Transverse colon (tissue), 4 donors: ENCODE measurements around the gene ALDH1A2. TPM values are rescaled to one million over a fixed set of nuclear protein-coding genes. Genes with fewer than 3 reads are reported as not detected.

Experiments used
- DNase-seq: peaks from one replicate; pipeline ENCODE4 v3.0.0-alpha.2; 2019
- H3K27ac ChIP-seq, 4 donors: fragments of 200-600 bp; sonication (generic); 2 replicates each; pipeline ENCODE4 v1.5.1; 2016 to 2018; ENCODE audit warnings: inconsistent platforms in 4 of 4
- H3K27me3 ChIP-seq: fragments of 200-600 bp; sonication (generic); 2 replicates; pipeline ENCODE4 v1.5.1; 2017; ENCODE audit warnings: inconsistent platforms
- H3K36me3 ChIP-seq, 4 donors: fragments of 200-600 bp; sonication (generic); 2 replicates each; pipeline ENCODE4 v1.5.1; 2017 to 2019; ENCODE audit warnings: inconsistent platforms in 4 of 4
- H3K4me1 ChIP-seq, 4 donors: fragments of 200-600 bp; sonication (generic); 2 replicates each; pipeline ENCODE4 v1.5.1; 2017 to 2020; ENCODE audit warnings: inconsistent platforms in 4 of 4
- H3K4me3 ChIP-seq, 4 donors: fragments of 200-600 bp; sonication (generic); 1 replicate in 1 of 4; 2 replicates in 3 of 4; pipeline versions ENCODE4 v1.5.1 to v1.6.1; 2017 to 2019; ENCODE audit warnings: inconsistent platforms in 4 of 4
- H3K9me3 ChIP-seq, 2 donors: fragments of 200-600 bp; sonication (generic); 2 replicates each; pipeline ENCODE4 v1.5.1; 2017 to 2019; ENCODE audit warnings: inconsistent platforms in 2 of 2
- EP300 ChIP-seq: sonication (generic); formaldehyde crosslinking; IDR thresholded peaks from one replicate; pipeline ENCODE4 v1.6.1; 2017; ENCODE audit warnings: antibody characterized with exemption, low read depth
- POLR2A ChIP-seq: fragments of 450-650 bp; IDR thresholded peaks from one replicate; pipeline ENCODE4 v1.6.1; 2016; ENCODE audit warnings: antibody characterized with exemption, mild to moderate bottlenecking, moderate library complexity
- POLR2AphosphoS5 ChIP-seq, 3 donors: sonication (generic); formaldehyde crosslinking; IDR thresholded peaks; one replicate each; pipeline ENCODE4 v1.6.1; 2016; ENCODE audit warnings: antibody characterized with exemption in 3 of 3
- WGBS, 2 donors: methylation state at CpG; one replicate each; pipeline ENCODE4 v1.1.5; 2018; ENCODE audit warnings: low coverage in 1 of 2; 5-methylcytosine and 5-hydroxymethylcytosine counted together
- in situ Hi-C, 4 donors: fragments of 200-750 bp; cut with MboI; loops; one replicate each; pipeline versions ENCODE4 v1.15.0 to v1.15.1; 2017; ENCODE audit warnings: low sequenced_read_pairs in 3 of 4, low pct_ligation_motif_present in 1 of 4, low pct_unique_long_range_greater_than_20kb in 1 of 4
- intact Hi-C: fragments of 100-400 bp; cut with DNase I; formaldehyde crosslinking; loops from one replicate; pipeline ENCODE4 v1.15.1; 2023; ENCODE audit warnings: low total_unique reads
- total RNA-seq, 4 donors: library from RNA; depleted of rRNA; stranded (reverse); fragments of >200 nt; gene quantifications; one replicate each; pipeline ENCODE4 v1.1.0, GENCODE V29; 2016
- TF ChIP-seq, protein P1 (sequence below), 5 experiments: fragments of 200-600 bp in 3 of 5; fragments of 450-650 bp in 2 of 5; sonication (generic) in 3 of 5; IDR thresholded peaks; 1 replicate in 2 of 5; 2 replicates in 3 of 5; pipeline ENCODE4 v1.5.1; 2016 to 2017; ENCODE audit warnings: antibody characterized with exemption in 5 of 5, inconsistent platforms in 3 of 5, mild to moderate bottlenecking in 2 of 5, moderate library complexity in 1 of 5

The ALDH1A2 gene
- total RNA-seq, 4 donors from 2014 or later = 0.68 to 4.9 (median 1.7) TPM; not detected in 1

GRCh38 chr15:58063614-58064013 lies 1.9 kb downstream of the ALDH1A2 start:
- peaks cover 92% of the 10 kb centered on the region for H3K27me3 ChIP-seq
- peaks cover 3 to 18% (median 13%) of the 10 kb centered on the region in 4 donors for H3K4me1 ChIP-seq
- no peak overlapping the region for H3K27ac ChIP-seq
- DNase-seq = no peak
- H3K4me3 ChIP-seq = no peak overlapping the region
- H3K9me3 ChIP-seq = no peaks in the 10 kb centered on the region
- intact Hi-C loops (loop anchor here (10.0 kb wide), 1 partner anchor 199 kb away; no protein-coding TSS in a partner anchor), in situ Hi-C loops (loop anchor here (5.0 to 25.0 kb wide), 5 partner anchors 101 to 426 kb away; no protein-coding TSS in a partner anchor)
- TF ChIP-seq POLR2A = no peak
- TF ChIP-seq, protein P1, sequence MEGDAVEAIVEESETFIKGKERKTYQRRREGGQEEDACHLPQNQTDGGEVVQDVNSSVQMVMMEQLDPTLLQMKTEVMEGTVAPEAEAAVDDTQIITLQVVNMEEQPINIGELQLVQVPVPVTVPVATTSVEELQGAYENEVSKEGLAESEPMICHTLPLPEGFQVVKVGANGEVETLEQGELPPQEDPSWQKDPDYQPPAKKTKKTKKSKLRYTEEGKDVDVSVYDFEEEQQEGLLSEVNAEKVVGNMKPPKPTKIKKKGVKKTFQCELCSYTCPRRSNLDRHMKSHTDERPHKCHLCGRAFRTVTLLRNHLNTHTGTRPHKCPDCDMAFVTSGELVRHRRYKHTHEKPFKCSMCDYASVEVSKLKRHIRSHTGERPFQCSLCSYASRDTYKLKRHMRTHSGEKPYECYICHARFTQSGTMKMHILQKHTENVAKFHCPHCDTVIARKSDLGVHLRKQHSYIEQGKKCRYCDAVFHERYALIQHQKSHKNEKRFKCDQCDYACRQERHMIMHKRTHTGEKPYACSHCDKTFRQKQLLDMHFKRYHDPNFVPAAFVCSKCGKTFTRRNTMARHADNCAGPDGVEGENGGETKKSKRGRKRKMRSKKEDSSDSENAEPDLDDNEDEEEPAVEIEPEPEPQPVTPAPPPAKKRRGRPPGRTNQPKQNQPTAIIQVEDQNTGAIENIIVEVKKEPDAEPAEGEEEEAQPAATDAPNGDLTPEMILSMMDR (IDR thresholded peaks at IDR 0.05) = no peak
- TF ChIP-seq EP300 = no peak
- no peak for TF ChIP-seq POLR2AphosphoS5 (IDR thresholded peaks at IDR 0.05)
- 40% methylated on average over 3 of the region's 3 CpGs for WGBS, 2 donors
- H3K36me3 ChIP-seq = no peaks in the 10 kb centered on the region

DNA sequence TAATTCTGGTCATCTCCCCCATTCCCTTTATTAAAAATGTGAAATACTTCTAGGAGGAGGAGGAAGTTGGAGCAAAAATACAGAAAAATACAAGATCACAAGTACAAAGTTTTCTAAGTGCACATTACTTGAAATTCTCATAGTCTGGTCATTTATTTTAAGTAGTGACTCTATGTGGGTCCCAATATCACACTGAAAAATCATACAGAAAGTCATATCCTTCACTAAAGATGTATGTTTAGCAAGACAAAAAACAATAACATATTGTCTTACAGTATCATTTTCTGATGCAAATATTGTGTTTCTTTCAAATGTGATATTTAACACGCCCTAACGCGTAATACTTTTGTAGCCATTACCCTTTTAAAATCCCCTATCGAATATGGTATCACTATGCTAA lies 2.5 kb downstream of the ALDH1A2 start:
- intact Hi-C loops (loop anchor here (10.0 kb wide), 1 partner anchor 198 kb away; no protein-coding TSS in a partner anchor), in situ Hi-C loops (loop anchor here (5.0 to 25.0 kb wide), 5 partner anchors 101 to 426 kb away; no protein-coding TSS in a partner anchor)
- peaks cover 3 to 18% (median 13%) of the 10 kb centered on the region in 4 donors for H3K4me1 ChIP-seq
- no peaks in the 10 kb centered on the region for H3K9me3 ChIP-seq
- TF ChIP-seq POLR2AphosphoS5 (IDR thresholded peaks at IDR 0.05) (no peak), POLR2A (no peak), EP300 (no peak)
- no peak overlapping the region for H3K27ac ChIP-seq
- H3K36me3 ChIP-seq = no peaks in the 10 kb centered on the region
- WGBS, 2 donors = 88% methylated on average over 4 of the region's 4 CpGs
- peaks cover 88% of the 10 kb centered on the region for H3K27me3 ChIP-seq
- DNase-seq = no peak
- H3K4me3 ChIP-seq = no peak overlapping the region

DNA sequence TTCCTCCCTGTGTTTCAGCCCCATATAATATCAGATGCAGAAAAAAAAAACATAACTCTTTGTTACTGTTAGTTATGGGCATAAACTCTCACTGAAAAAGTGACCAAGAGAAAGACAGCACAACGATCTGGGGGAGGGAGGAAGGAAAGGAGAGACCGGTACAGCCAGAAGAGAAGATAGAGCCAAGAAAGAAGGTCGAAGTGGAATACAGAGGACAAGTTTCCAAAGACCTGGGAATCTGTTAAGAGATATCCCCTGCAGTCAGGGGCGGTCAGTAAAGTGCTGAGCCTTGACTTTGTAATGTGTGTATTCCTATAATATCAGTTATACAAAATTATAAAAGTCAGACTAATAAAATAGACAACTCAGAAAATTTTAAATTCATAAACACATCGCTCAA lies 3.3 kb downstream of the ALDH1A2 start:
- intact Hi-C loops = loop anchor here (10.0 kb wide), 1 partner anchor 197 kb away; no protein-coding TSS in a partner anchor
- no peak overlapping the region for H3K4me3 ChIP-seq
- TF ChIP-seq POLR2A (no peak), EP300 (no peak), POLR2AphosphoS5 (IDR thresholded peaks at IDR 0.05) (no peak)
- TF ChIP-seq, protein P1 (IDR thresholded peaks at IDR 0.05) = no peak
- H3K4me1 ChIP-seq = peaks cover 3 to 18% (median 13%) of the 10 kb centered on the region in 4 donors
- no peak overlapping the region for H3K27ac ChIP-seq
- no peaks in the 10 kb centered on the region for H3K36me3 ChIP-seq
- 62 to 70% methylated on average over 5 of the region's 5 CpGs for WGBS, 2 donors
- H3K9me3 ChIP-seq = no peaks in the 10 kb centered on the region
- in situ Hi-C loops = loop anchor here (5.0 to 25.0 kb wide), 5 partner anchors 100 to 425 kb away; no protein-coding TSS in a partner anchor
- no peak for DNase-seq
- peaks cover 80% of the 10 kb centered on the region for H3K27me3 ChIP-seq

DNA sequence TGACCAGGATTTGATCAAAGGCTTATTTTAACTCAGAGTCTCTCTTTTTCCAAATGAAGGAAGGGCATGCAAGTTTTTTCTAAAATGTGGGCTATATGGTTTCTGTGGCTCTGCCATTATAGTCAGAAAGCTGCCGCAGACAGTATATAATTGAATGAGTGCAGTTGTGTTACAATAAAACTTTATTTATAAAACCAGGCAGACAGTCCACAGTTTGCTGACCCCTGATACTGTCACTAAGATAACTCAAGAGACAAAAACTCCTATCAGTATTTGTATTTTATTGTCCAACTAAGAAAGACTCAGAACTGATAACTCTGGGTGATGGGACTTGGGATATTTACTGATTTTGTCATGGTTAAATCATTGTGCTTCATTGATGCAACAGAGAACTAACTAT lies 4.9 kb downstream of the ALDH1A2 start:
- 100% methylated on average over 1 of the region's 1 CpG for WGBS, 2 donors
- H3K4me3 ChIP-seq = no peak overlapping the region
- H3K27ac ChIP-seq = no peak overlapping the region
- peaks cover 64% of the 10 kb centered on the region for H3K27me3 ChIP-seq
- no peaks in the 10 kb centered on the region for H3K36me3 ChIP-seq
- TF ChIP-seq POLR2AphosphoS5 (IDR thresholded peaks at IDR 0.05) (no peak), POLR2A (no peak), EP300 (no peak)
- TF ChIP-seq, protein P1 (IDR thresholded peaks at IDR 0.05) = no peak
- no peak for DNase-seq
- intact Hi-C loops (loop anchor here (10.0 kb wide), 1 partner anchor 196 kb away; no protein-coding TSS in a partner anchor), in situ Hi-C loops (loop anchor here (5.0 to 25.0 kb wide), 5 partner anchors 98 to 423 kb away; no protein-coding TSS in a partner anchor)
- H3K9me3 ChIP-seq = no peaks in the 10 kb centered on the region
- peaks cover 3 to 7% (median 6%) of the 10 kb centered on the region in 4 donors for H3K4me1 ChIP-seq
